LNCAP (cell line): ENCODE results near the gene TTLL12.

Experiments
- TF ChIP-seq, protein P1 (sequence below): fragments of 450-650 bp; IDR thresholded peaks from 2 replicates; pipeline ENCODE4 v1.5.1; 2017; ENCODE audit warnings: mild to moderate bottlenecking

The TTLL12 gene

DNA sequence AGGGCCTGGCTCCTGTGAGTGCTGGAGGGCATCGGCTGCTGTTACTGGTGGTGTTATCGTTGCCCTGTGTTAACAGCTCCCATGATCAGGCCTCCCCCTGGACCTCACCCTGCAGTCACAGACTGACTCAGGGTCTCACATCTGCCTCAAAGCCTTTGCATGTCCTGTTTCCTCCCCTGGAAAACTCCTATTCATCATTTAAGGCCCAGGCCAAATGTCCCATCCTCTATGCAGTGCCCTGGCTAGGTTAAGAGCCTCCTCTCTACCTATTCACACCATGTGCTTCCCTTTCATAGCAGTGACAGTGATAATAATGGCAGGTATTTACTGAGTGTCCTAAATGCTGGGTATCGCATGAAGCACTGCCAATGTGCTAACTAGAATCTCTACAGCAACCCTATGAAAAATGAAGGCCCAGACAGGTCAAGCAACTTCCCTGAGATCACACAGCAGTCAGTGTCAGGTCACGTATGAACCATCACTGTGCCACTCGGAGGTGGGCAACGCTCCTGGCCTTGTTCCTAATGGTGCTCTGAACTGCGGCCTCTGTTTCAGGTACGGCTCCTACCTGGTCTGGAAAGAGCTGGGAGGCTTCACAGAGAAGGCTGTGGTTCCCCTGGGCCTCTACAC, 26.3 kb downstream of the TTLL12 start:
- TF ChIP-seq, protein P1, sequence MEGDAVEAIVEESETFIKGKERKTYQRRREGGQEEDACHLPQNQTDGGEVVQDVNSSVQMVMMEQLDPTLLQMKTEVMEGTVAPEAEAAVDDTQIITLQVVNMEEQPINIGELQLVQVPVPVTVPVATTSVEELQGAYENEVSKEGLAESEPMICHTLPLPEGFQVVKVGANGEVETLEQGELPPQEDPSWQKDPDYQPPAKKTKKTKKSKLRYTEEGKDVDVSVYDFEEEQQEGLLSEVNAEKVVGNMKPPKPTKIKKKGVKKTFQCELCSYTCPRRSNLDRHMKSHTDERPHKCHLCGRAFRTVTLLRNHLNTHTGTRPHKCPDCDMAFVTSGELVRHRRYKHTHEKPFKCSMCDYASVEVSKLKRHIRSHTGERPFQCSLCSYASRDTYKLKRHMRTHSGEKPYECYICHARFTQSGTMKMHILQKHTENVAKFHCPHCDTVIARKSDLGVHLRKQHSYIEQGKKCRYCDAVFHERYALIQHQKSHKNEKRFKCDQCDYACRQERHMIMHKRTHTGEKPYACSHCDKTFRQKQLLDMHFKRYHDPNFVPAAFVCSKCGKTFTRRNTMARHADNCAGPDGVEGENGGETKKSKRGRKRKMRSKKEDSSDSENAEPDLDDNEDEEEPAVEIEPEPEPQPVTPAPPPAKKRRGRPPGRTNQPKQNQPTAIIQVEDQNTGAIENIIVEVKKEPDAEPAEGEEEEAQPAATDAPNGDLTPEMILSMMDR, result no peak

GRCh38 chr22:43159484-43160178, 27.3 kb downstream of the TTLL12 start:
- TF ChIP-seq, protein P1, result no peak

DNA sequence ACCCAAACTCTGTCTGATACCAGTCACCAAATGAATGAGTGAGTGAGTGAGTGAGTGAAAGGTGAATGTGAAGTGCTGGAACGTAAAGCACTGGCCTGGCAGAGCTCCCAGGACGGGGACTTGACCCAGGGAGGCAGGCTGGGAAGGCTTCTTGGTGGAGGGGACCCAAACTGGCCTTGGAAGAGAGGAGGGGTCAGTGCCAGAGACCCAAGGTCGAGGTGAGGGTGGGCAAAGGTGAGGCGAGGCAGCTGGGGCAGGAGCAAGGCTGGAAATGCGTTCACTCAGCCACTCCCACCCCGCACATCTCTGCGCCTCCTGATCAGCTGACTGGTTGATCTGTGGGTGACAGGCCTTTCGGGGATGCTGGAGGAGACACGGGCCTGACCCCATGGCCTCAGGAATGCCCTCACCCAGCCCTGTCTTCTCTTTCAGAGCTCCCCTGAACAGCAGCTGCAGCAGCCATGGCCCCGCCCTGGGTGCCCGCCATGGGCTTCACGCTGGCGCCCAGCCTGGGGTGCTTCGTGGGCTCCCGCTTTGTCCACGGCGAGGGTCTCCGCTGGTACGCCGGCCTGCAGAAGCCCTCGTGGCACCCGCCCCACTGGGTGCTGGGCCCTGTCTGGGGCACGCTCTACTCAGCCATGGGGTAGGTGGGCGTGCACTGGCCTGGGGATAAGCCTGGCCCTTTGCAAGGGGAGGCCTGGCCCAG, 28.0 kb downstream of the TTLL12 start:
- TF ChIP-seq, protein P1, result no peak

DNA sequence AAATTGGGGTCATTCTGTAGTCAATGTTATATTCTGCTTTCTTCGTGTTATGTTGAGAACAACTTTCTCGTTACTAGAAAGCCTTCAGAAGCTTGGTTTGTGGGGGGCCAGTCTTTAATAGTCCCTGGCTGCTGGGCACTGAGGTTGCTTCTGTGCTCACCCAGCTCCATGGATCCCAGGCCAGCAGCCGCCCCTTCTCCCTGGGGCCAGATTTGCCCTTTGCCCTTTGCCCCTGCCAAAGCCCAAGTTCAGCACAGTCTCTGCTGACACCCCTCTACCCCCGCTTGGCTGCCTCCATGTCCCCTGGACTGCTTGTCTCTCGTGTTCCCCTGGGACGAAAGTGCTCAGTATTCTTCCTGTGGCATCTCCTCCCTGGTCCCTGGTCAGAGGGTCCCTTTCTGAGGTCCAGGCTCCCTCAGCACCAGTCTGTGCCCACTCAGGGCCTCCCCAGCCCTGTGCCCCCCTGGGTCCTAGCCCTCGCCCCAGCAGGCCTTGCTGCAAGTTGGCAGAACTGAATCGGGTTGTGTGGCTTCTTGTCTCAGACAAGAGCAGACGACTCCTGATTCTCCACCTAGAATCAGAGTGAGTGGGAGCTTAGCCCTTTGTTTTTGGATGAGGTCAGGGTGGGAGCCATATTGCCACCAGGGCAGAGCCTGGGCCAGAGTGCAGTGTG, 28.9 kb downstream of the TTLL12 start:
- TF ChIP-seq, protein P1, result no peak

GRCh38 chr22:43156413-43156812, 30.5 kb downstream of the TTLL12 start:
- TF ChIP-seq, protein P1, result no peak

GRCh38 chr22:43155789-43156188, 31.1 kb downstream of the TTLL12 start:
- TF ChIP-seq, protein P1, result no peak

- TF ChIP-seq, protein P1, result no peak
These were observed 31.9 kb downstream of the TTLL12 start for GRCh38 chr22:43154887-43155536.
